ENCODE data around the gene PCYT2.

- no peak for TF ChIP-seq CTCF (IDR thresholded peaks at IDR 0.05)
- TF ChIP-seq EP300 (IDR thresholded peaks at IDR 0.05), result no peak
Measured at GRCh38 chr17:81920612-81921536, 9.7 kb upstream of the PCYT2 start.
